ENCODE data around the gene TNP2. TPM values are rescaled to one million over a fixed set of nuclear protein-coding genes. Genes with fewer than 3 reads are reported as not detected.

The TNP2 gene
- total RNA-seq, 3 donors from 2014 or later (not counting 1 experiment from before 2014, with no cell fraction given) = not detected

- no peaks in the 10 kb centered on the region for H3K36me3 ChIP-seq (ENCODE audit: control insufficient read depth, insufficient read depth, low read length)
- peaks cover 36% of the 10 kb centered on the region for H3K4me1 ChIP-seq (ENCODE audit: control insufficient read depth, insufficient read depth, low read length)
- TF ChIP-seq CTCF (IDR thresholded peaks at IDR 0.05) = no peak
- intact Hi-C loops (cut with micrococcal nuclease) = no loop called here
- no peaks in the 10 kb centered on the region for H3K9me3 ChIP-seq (ENCODE audit: control insufficient read depth, insufficient read depth, low read length)
- Mint-ChIP-seq H3K4me1 (peaks cover 11 to 21% of the 10 kb centered on the region in 2 donors), H3K27me3 (ENCODE audit: low read depth in 2 of 2) (peaks cover 5 to 8% of the 10 kb centered on the region in 2 donors), H3K4me3 (no peak overlapping the region), H3K9me3 (no peaks in the 10 kb centered on the region), H3K27ac (no peak overlapping the region), H3K36me3 (no peaks in the 10 kb centered on the region)
- H3K4me3 ChIP-seq (ENCODE audit: low read length) = no peak overlapping the region
- ATAC-seq (no peak), DNase-seq (no peak)
- 93% methylated on average over 8 of the region's 8 CpGs for WGBS (ENCODE audit: insufficient coverage)
- H3K27ac ChIP-seq (ENCODE audit: low read length) = no peak overlapping the region
- H3K27me3 ChIP-seq (ENCODE audit: control insufficient read depth, insufficient read depth, low read length) = no peaks in the 10 kb centered on the region
Observed at GRCh38 chr16:11314309-11314894, 45.3 kb upstream of the TNP2 start.

DNA sequence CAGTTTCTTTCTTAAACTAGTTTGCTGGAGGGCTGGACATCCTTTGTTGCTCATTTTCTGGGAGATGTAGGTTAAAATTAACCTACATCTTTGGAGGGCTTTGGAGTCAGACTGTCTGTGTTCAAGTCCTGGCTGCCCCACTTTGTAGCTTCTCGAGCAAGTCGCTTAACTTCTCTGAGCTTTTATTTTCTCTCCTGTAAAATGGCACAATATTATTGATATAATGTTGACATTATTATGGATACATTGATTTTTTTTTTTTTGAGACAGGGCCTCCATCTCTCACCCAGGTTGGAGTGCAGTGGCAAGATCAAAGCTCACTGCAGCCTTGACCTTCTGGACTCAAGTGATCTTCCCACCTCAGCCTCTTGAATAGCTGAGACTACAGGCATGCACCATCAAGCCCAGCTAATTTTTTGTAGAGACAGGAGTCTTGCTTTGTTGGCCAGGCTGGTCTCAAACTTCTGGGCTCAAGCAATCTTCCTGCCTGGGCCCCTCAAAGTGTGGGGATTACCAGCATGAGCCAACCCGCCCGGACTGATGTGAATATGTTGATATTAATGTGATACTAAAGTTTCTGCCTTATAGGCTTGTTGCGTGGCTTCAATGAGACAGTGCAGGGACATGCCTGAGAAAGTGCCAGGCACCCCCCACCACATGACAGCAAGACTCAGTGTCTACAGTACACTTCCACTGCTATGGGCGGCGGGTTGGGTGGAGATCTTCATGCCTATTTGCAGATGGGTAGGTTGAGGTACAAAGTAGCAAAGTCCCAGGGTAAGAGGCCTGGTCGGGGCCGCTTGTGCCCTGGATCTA, 44.6 kb upstream of the TNP2 start:
- 99% methylated on average over 7 of the region's 9 CpGs for WGBS (ENCODE audit: insufficient coverage)
- Histone ChIP-seq H3K4me1 (ENCODE audit: control insufficient read depth, insufficient read depth, low read length) (peaks cover 43% of the 10 kb centered on the region), H3K9me3 (ENCODE audit: control insufficient read depth, insufficient read depth, low read length) (no peaks in the 10 kb centered on the region), H3K27ac (ENCODE audit: low read length) (no peak overlapping the region), H3K27me3 (ENCODE audit: control insufficient read depth, insufficient read depth, low read length) (no peaks in the 10 kb centered on the region), H3K4me3 (ENCODE audit: low read length) (no peak overlapping the region), H3K36me3 (ENCODE audit: control insufficient read depth, insufficient read depth, low read length) (no peaks in the 10 kb centered on the region)
- Mint-ChIP-seq H3K4me3 (no peak overlapping the region), H3K36me3 (no peaks in the 10 kb centered on the region), H3K27ac (no peak overlapping the region), H3K9me3 (no peaks in the 10 kb centered on the region), H3K4me1 (peaks cover 11 to 21% of the 10 kb centered on the region in 2 donors), H3K27me3 (ENCODE audit: low read depth in 2 of 2) (peaks cover 5% of the 10 kb centered on the region in 2 donors)
- intact Hi-C loops (cut with micrococcal nuclease) = no loop called here
- ATAC-seq = no peak
- no peak for TF ChIP-seq CTCF (IDR thresholded peaks at IDR 0.05)
- DNase-seq = no peak

GRCh38 chr16:11312718-11313492, 43.8 kb upstream of the TNP2 start:
- peak in 1 of 2 donors; percentile 53 for DNase-seq
- 70% methylated on average over 7 of the region's 8 CpGs for WGBS (ENCODE audit: insufficient coverage)
- TF ChIP-seq CTCF (IDR thresholded peaks at IDR 0.05) = no peak

More at GRCh38 chr16:11312718-11313492, 43.8 kb upstream of the TNP2 start:
- no peak overlapping the region for H3K27ac ChIP-seq (ENCODE audit: low read length)
- Mint-ChIP-seq H3K4me1 (peaks cover 11 to 21% of the 10 kb centered on the region in 2 donors), H3K27ac (no peak overlapping the region), H3K36me3 (no peaks in the 10 kb centered on the region), H3K4me3 (no peak overlapping the region), H3K9me3 (no peaks in the 10 kb centered on the region), H3K27me3 (ENCODE audit: low read depth in 2 of 2) (peaks cover 0 to 8% of the 10 kb centered on the region in 2 donors)
- intact Hi-C loops (cut with micrococcal nuclease) = no loop called here
- peak; percentile 47 to 61 (median 49) for ATAC-seq
- H3K4me3 ChIP-seq (ENCODE audit: low read length) = no peak overlapping the region
- H3K9me3 ChIP-seq (ENCODE audit: control insufficient read depth, insufficient read depth, low read length) = no peaks in the 10 kb centered on the region
- H3K36me3 ChIP-seq (ENCODE audit: control insufficient read depth, insufficient read depth, low read length) = no peaks in the 10 kb centered on the region
- H3K27me3 ChIP-seq (ENCODE audit: control insufficient read depth, insufficient read depth, low read length) = no peaks in the 10 kb centered on the region
- H3K4me1 ChIP-seq (ENCODE audit: control insufficient read depth, insufficient read depth, low read length) = peaks cover 51% of the 10 kb centered on the region
